Activated CD8-positive, alpha-beta memory T cell treated with anti-CD3 and anti-CD28 coated beads, Interleukin-2, amount 50 U/mL, for 1 hour (primary cell): ENCODE measurements around the gene HMG20B.
"Not testable (repeated sequence)": the region's sequence is repeated elsewhere in the genome, so short reads cannot be mapped to it uniquely, and the experiment has no call there.

ENCODE experiments used
- DNase-seq: peaks from one replicate; pipeline ENCODE4 v3.0.0-alpha.2; 2020; ENCODE audit errors: extremely low read depth

The HMG20B gene

DNA sequence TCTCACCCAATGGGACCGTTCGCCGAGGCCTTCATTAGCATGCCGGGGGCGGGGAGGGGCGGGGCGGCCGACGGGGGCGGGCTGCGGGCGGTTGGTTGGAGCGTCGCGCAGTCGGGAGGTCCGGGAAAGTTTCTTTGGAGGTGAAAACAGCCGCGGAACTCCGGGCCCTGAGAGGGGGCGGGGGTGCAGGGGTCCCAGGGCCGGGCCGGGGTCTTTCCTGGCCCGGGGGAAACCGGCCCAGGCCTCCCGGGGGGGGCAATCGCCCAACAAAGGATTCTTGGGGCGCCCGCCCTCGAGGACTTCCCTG is at the start of gene HMG20B:
HMG20B (plus strand) TSS at position 90 of the 307 bp plus-strand sequence. CDS start 366 bp downstream, outside the sequence.
- no peak for DNase-seq

DNA sequence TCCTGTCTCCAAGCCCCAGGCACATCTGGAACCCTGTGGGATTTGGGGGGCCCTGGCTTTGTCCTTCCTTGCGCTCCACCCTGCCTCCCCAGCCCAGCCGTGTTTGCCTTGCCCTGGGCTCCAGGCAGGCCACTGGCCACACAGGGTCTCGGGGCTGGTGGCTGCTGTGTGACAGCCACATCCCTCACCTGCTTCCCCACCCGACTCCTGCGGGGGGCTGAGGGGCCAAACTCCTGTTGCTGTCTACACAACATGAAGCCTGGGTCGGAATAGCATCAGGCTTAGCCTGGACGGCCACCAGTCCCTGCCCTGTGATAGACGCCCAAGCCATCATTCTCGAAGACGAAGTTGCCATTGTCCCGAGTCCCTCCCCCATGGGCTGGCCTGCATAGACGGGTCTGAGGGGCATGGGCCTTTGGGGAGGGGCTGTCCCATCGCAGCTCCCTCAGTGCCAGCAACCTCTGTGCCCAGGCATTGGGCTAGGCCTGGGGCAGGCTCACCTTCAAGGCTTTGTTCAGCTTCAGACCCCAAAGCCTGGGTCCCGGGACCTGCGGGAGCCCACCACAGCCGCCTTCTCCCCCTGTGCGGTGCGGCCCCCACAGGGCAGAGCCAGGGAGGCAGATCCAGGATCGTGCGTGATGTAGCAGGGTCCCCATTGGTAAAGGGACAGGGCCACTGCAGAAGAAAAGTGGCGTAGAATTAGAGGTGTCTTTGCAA is 49.2 kb upstream of the HMG20B start:
- no peak for DNase-seq

DNA sequence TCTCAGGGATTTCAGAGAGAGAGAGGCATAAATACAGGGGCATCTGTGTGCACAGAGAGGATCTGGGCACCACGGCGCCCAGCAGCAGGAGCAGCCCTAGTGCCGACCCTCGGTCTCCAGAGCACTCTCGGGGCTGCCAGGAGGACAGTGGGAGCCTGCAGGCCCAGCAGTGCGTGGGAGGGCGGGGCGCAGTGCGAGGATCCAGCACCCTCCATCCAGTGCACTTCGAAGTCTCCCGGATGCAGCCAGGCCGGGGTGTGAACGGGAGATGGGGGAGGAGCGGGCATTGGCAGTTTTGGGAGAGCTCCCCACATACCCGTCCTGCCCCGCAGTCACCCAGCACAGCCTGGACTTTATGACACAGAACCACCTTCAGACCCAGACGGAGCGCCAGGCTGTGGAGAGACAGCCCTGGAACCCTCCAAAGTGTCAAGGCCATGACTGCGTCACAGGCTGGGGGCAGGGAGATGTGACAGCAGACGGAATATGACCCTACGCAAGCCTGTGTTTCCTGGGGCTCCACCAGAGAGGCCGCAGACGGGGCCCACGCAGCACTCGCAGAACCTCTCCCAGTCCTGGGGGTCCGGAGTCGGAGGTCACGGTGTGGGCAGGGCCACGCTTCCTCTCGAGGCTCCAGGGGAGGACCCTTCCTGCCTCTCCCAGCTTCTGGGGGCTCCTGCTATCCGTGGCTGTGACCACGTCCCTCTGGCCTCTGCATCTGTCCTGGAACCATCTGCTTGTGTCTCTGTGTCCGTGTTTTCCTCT is 48.5 kb upstream of the HMG20B start:
- no peak for DNase-seq

DNA sequence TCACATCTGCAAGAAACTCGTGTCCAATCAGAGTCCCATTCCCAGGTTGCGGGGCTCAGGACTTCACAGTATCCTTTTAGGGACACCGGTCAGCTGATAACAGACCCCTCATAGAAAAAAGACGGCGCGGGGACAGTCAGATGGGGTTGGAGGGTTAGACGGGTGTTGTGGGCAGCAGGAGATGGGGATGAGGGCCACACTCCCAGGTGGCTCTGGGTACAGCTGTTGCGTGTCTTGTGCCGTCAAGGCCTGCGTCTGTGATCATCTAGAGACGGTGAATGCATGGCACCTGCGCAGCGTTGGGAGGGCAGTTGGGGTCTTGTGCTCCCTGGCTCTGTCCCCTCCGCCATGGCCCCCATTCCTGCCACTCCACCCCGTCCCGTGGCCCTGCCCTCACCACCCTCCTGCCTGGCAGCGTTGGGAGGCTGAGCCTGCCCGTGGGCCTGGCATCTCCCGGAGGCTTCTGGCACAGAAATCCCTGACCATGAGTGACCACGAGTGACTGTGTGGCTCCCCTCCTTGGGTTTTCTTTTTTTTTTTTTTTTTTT is 47.8 kb upstream of the HMG20B start:
- DNase-seq = no peak

DNA sequence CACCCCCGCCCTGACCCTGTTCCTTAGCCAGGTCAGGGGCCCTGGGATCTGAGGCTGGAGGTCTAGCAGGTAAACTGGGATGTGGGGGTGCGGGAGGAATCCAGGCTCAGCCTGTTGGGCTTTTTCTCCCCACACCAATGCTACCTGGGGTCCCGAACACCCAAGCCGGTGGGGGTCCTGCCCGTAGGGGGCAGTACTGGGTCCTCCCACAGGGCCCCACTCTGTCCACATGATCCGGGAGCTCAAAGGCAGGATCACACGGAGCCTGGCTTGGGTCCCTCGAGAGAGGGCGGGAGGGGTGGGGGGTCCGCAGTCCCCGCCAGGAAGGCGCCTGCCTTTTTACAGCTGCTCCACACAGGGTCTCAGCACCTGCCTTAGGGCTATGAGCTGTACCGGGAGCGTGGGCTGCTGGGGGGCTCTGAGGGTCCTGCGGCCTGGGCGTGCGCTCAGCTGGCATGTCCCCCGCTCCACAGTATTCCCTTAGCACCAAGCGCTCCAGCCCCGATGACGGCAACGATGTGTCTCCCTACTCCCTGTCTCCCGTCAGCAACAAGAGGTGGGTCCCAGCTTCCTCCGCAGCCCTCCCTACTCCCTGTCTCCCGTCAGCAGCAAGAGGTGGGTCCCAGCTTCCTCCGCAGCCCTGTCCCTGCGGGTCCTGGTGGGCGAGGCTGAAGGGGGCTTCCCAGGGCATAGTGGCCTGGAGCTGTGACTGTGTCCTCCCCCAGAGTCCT is 46.1 kb upstream of the HMG20B start:
- no peak for DNase-seq

DNA sequence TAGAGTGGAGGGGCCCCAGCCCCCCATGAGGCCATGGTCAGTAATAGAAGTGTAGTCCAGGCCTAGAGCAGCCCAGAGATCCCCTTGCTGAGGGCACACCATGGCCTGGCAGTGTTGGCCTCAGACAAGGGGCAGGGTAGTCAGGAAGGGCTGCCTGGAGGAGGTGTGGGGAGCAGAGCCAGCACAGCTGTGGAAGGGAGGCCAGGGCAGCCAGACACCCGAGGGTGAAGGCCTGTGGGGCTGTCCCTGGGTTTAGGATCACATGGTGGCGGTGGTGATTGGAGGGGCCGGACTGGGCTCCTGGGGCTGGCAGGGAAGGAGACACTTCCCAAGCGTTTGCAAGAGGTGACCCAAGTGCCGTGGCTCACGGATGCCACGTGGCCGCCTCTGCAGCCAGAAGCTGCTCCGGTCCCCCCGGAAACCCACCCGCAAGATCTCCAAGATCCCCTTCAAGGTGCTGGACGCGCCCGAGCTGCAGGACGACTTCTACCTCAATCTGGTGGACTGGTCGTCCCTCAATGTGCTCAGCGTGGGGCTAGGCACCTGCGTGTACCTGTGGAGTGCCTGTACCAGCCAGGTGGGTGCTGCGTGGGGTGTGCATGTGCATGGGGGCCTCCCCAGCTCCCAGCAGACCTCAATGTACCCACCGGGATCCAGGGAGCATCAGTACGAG is 45.4 kb upstream of the HMG20B start:
- DNase-seq = no peak

DNA sequence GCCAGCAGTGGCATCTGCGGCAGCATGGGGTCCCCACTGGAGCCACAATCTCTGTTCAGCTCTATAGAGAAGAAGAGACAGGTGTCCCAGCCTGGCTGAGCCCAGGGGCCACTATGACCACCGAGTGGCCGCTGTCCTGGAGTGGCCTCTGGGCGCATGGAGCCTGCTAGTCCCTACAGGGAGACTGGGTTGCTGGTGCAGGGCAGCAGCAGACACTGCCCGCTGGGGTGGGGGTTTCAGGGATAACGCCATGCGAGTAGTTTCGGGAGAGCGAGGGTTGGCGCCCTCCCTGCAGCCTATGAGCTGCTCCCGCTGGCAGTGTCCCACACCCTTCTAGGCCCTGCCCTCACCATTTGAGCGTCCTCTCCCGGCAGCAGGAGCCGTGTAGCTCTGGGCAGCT is 44.7 kb upstream of the HMG20B start:
- DNase-seq = no peak

DNA sequence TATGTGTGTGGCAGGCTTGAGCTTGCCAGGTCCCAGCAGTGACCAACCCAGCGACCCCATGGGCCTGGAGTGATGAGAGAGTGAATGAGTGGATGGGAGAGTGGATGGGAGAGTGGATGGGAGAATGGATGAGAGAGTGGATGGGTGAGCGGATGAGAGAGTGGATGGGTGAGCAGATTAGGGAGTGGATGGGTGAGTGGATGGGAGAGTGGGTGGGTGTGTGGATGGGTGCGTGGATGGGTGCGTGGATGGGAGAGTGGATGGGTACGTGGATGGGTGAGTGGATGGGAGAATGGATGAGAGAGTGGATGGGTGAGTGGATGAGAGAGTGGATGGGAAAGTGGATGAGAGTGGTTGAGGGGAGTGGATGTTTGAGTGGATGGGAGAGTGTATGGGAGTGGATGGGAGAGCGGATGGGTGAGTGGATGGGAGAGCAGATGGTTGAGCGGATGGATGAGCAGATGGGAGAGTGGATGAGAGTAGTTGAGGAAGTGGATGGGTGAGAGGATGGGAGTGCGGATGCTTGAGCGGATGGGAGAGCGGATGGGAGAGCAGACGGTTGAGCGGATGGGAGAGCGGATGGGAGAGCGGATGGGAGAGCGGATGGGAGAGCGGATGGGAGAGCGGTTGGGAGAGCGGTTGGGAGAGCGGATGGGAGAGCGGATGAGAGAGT is 44.1 kb upstream of the HMG20B start:
- DNase-seq = no peak

DNA sequence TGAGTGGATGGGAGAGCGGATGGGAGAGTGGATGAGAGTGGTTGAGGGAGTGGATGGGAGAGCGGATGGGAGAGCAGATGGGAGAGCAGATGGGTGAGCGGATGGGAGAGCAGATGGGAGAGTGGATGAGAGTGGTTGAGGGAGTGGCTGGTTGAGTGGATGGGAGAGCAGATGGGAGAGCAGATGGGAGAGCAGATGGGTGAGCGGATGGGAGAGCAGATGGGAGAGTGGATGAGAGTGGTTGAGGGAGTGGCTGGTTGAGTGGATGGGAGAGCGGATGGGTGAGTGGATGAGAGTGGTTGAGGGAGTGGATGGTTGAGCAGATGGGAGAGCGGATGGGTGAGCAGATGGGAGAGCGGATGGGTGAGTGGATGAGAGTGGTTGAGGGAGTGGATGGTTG is 43.4 kb upstream of the HMG20B start:
- not testable (repeated sequence) for DNase-seq

DNA sequence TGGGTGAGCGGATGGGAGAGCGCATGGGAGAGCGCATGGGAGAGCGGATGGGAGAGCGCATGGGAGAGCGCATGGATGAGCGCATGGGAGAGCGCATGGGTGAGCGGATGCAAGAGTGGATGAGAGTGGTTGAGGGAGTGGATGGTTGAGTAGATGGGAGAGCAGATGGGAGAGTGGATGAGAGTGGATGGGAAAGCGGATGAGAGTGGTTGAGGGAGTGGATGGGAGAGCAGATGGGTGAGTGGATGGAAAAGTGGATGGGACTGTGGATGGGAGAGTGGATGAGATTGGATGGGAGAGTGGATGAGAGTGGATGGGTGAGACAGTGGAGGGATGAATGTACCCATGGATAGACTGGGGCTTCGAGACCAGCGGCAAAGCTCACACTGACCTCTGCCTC is 42.4 kb upstream of the HMG20B start:
- DNase-seq = no peak

DNA sequence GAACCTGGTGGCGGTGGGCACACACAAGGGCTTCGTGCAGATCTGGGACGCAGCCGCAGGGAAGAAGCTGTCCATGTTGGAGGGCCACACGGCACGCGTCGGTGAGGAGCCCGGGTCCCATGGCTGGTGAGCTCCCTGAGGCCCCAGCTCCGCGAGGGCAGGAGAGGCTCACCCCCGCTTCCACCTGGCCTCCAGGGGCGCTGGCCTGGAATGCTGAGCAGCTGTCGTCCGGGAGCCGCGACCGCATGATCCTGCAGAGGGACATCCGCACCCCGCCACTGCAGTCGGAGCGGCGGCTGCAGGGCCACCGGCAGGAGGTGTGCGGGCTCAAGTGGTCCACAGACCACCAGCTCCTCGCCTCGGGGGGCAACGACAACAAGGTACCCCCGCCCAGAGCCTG is 41.0 kb upstream of the HMG20B start:
- no peak for DNase-seq

DNA sequence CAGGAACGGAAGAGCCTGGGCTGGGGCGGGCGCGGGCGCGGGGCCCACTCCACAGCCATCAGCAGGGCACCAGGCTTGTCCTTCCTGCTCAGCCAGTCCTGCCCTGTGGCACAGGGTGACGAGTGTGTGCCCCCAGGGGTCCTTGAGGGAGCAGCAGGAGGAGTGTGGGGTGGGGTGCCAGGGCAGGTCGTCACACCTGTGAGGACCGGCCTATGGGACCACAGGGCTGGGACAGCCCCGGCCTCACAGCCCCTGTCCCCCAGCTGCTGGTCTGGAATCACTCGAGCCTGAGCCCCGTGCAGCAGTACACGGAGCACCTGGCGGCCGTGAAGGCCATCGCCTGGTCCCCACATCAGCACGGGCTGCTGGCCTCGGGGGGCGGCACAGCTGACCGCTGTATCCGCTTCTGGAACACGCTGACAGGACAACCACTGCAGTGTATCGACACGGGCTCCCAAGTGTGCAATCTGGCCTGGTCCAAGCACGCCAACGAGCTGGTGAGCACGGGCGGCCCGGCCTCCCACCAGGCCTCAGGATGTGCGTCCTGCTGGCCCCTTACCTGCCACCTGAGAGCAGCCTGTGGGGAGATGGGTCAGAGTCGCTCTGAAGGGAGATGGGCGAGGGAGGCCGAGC is 40.5 kb upstream of the HMG20B start:
- DNase-seq = no peak

DNA sequence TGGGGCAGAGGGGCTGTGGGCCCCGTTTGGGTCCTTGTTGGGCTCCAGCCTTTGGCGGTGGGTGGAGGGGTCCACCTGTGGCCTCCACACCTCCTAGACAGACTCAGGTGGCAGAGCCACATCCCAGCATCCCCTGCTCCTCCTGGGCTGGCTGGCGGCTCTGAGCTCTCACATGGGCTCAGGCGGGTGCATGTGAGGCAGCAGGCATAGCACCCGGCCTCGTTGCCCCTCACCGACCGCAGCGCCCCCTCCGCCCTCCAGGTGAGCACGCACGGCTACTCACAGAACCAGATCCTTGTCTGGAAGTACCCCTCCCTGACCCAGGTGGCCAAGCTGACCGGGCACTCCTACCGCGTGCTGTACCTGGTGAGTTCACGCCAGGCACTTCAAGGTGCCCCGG is 39.7 kb upstream of the HMG20B start:
- no peak for DNase-seq

DNA sequence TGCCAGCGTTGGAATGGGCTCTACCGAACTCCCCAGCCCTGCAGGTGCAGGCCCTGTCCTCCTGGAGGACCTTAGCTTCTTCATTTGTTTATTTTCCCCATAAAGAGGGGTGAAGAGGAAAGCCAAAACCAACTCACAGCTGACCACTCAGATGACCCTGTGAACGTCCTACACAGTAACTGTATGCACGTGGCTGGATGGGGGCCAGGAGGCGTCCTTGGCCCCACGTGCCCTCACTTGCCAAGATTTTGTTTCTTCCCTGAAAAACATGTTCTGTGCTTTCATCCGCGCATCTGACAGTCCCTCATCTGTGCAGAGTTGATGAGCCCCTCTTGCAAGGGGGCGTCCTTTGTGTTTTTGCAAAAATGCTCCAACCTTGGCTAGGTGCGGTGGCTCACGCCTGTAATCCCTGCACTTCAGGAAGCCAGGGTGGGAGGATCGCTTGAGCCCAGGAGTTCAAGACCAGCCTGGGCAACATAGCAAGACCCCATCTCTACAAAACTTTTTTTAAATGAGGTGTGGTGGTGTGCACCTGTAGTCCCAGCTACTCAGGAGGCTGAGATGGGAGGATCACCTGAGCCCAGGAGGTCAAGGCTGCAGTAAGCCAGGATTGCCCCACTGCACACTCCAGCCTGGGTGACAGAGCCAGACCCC is 39.1 kb upstream of the HMG20B start:
- no peak for DNase-seq

DNA sequence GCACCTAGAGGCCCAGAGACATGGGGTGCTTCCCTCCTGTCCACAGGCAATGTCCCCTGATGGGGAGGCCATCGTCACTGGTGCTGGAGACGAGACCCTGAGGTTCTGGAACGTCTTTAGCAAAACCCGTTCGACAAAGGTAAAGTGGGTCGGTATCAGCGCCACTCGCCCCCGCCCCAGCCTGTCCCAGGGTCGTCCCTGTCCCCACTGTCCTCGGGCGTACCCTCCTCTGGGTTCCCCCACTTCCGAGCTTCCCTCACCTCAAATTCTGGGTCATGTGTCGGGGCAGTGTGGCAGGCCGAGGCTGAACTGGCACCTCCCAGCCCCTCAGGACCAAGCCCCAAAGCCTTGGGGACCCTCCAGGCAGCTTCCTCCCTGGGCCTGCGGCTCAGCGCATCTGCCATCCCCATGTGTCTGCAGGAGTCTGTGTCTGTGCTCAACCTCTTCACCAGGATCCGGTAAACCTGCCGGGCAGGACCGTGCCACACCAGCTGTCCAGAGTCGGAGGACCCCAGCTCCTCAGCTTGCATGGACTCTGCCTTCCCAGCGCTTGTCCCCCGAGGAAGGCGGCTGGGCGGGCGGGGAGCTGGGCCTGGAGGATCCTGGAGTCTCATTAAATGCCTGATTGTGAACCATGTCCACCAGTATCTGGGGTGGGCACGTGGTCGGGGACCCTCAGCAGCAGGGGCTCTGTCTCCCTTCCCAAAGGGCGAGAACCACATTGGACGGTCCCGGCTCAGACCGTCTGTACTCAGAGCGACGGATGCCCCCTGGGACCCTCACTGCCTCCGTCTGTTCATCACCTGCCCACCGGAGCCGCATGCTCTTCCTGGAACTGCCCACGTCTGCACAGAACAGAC is 38.1 kb upstream of the HMG20B start:
- no peak for DNase-seq

DNA sequence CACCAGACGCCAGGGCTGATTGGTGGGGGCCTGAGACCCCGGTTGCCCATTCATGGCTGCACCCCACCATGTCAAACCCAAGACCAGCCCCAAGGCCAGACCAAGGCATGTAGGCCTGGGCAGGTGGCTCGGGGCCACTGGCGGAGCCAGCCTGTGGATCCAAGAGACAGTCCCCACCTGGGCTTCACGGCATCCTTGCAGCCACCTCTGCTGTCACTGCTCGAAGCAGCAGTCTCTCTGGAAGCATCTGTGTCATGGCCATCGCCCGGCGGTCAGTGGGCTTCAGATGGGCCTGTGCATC is 37.6 kb upstream of the HMG20B start:
- DNase-seq = no peak

DNA sequence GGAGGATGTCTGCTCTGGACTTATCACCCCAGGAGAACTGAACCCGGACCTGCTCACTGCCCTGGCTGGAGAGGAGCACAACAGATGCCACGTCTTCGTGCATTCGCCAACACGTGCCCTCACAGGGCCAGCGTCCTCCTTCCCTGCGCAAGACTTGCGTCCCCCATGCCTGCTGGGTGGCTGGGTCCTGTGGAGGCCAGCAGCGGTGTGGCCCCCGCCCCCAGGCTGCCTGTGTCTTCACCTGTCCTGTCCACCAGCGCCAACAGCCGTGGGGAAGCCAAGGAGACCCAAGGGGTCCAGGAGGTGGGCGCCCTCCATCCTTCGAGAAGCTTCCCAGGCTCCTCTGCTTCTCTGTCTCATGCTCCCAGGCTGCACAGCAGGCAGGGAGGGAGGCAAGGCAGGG is 37.2 kb upstream of the HMG20B start:
- DNase-seq = no peak

DNA sequence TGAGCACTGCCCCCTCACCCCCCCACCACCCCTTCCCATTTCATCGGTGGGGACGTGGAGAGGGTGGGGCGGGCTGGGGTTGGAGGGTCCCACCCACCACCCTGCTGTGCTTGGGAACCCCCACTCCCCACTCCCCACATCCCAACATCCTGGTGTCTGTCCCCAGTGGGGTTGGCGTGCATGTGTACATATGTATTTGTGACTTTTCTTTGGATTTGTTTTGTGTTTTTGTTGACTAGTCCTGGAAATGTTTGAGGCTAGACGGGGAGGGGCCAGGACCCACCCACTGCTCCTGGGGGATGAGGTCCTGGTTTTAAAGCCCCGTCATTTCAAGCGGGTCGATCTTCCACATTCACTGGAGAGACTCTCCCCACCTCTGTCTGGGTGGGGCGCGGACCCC is 36.8 kb upstream of the HMG20B start:
- no peak for DNase-seq

DNA sequence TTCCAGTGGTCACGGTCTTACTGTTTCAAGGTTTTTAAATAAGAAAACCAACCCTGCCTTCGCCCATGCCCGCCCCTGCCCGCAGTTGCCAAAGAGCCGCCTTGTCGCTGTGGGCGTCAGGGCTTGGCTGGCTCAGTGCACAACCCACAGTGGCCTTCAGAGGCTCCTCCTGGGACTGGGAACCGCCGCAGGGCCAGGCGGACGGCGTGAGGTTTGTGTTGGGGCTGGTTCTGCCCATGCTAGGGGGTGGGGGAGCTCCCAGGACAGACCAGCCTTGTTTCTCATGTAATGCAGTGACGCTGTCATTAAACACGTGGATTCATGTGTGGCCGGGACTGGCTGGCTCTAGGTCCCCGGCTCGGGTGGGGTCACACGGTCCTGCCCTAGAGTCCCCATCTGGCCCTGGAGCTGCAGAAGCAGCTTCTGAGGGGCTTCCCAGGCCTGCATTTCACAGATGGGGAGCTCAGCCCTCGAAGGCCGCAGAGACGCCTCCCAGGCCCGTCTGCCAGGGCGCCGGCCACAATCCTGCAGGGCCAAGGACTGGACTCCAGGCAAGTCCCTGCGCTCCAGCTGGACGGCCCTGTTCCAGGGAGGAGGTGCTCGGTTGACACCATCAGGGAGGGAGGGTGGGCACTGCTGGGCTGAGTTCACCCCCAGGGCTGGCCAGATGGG is 36.2 kb upstream of the HMG20B start:
- DNase-seq = no peak
